GM19025 (cell line): ENCODE results near the gene ZER1.

Experiments
- ATAC-seq: cut with Tn5 transposase; IDR thresholded peaks from one replicate; pipeline ENCODE4 v1.9.1; 2021; ENCODE audit warnings: mild to moderate bottlenecking, low read depth, moderate library complexity; ENCODE audit not compliant: unreplicated experiment

ZER1 gene

DNA sequence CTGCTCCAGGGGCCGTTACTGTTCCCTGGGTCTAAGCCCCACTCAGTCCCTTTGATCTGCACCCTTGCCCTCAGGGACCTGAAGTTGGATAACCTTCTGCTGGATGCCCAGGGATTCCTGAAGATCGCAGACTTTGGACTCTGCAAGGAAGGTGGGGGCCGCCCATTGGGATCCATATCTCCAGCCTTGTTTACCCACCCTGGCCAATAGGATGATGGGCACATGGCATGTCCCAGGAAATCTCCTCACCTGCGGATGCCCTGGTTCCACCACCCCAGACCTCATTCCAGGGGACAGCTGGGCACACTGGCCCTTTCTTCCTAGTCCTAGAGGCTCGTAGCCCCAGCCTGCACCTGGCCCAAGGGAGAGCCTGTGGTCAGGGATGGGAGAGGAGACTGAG, 53.3 kb downstream of the ZER1 start:
- no peak for ATAC-seq

DNA sequence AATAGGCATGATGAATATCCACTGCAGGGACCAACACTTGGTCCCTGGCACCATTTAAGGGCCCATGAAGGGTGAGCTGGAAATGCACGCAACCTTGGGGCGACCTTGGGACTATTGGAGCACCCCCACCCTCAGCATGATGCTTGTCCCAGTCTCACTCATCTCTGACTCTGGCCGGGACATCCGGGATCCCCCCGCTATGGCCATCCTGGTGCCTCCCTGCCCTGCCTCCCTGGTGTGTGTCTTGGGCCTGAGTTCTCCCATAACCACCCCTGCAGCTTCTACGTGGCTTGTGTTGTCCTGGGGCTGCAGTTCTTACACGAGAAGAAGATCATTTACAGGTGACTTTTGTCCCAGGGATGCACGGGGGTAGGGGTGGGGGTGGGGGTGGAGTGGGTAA, 53.7 kb downstream of the ZER1 start:
- no peak for ATAC-seq

DNA sequence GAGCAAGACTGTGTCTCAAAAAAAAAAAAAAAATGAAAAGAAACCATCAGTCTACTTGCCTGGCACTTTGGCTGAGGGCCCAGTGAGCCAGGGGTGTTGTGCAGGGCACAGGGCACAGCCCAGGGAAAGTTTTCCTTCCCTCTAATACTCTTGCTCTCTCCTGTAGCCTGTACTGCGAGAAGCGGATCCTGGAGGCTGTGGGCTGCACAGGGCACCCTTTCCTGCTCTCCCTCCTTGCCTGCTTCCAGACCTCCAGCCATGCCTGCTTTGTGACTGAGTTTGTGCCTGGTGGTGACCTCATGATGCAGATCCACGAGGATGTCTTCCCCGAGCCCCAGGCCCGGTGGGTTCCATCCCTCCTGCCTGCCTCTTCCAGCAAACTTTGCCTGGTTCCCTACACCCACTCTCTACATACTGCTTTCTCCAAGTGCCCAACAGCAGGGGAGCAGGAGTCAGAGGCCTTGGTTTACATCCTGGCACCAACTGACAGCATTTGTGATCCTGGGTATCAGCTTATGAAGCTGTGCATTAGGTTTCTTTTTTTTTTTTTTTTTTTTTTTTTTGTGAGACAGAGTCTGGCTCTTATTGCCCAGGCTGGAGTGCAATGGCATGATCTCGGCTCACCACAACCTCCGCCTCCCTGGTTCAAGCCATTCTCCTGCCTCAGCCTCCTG, 55.0 kb downstream of the ZER1 start:
- no peak for ATAC-seq

DNA sequence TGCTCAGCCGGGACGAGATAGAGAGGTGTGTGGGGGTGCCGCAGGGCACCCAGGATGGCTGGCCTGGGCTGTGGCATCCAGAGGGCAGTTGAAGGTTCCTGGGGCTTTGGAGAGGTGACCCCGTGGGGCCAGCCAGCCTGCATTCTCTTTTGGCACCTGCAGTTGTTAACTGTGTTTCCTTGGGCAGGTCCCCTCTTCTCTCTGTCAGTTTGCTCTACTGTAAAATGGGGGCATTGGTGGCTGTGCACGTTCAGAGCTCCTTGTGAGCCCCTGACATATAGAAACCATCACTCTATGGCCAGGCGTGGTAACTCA, 56.3 kb downstream of the ZER1 start:
- no peak for ATAC-seq

DNA sequence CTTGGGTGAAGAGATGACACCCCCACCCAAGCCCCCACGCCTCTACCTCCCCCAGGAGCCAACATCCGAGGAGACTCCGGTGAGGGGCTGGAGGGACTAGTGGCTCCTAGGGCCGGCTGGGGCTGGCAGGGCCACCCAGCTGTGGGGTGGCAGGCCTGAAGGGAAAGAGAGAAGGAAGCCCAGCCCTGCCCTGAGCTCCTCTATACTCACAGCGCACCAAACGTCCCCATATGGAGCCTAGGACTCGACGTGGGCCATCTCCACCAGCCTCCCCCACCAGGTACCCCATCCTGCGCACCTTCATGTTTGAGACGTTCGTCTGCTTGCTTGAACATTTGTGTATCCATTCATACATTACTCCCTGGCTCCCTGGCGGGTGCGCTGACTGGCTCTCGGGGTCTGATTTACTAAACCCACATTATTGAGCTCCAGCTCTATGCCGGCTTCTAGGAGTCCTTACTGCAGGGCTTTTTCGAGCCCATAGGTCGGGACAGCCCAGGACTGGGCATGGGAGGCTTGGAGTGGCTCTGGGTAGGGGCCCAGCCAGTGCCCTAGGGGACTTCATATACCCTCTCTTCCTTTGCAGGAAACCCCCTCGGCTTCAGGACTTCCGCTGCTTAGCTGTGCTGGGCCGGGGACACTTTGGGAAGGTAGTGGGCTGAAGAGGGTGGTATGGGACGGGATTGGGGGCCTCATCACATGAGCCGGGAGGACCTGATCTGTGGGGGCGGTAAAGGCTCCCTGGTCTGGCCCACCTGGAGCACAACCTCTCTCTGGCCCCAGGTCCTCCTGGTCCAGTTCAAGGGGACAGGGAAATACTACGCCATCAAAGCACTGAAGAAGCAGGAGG, 56.9 kb downstream of the ZER1 start:
- ATAC-seq, result no peak

DNA sequence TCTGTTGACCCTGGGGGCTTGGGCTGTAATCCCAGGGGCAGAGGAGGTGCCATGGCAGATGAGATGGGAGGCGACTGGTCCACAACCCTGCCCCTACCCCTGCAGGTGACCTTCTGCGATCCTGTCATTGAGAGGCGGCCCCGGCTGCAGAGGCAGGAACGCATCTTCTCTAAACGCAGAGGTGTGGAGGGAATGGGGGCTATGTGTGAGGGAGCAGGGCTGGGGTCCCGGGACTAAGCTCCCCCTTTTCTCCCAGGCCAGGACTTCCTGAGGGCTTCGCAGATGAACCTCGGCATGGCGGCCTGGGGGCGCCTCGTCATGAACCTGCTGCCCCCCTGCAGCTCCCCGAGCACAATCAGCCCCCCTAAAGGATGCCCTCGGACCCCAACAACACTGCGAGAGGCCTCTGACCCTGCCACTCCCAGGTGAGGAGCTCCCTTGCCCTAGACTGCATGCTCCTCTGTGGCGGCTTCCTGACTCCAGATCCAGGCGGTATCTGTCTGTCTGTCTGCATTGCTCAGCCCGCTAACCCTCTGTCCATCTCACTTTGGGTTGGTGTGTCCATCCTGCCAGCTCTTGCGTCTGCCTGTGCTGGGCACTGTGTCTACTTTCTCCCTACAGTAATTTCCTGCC, 57.7 kb downstream of the ZER1 start:
- ATAC-seq, result no peak

DNA sequence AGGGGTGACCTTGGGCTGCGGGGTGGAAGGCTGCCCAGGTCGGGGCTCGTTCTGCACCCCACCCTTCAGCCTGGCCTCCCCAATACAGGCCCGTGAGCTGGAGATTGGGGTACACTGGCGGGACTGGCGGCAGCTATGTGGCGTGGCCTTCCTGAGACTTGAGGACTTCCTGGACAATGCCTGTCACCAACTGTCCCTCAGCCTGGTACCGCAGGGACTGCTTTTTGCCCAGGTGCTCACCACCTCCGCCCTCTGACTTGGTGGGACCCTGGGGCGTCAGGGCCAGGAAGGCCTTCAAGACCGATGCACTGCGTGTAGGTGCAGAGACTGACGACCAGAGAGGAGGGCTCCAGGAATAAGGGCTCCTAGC, 58.3 kb downstream of the ZER1 start:
- no peak for ATAC-seq

DNA sequence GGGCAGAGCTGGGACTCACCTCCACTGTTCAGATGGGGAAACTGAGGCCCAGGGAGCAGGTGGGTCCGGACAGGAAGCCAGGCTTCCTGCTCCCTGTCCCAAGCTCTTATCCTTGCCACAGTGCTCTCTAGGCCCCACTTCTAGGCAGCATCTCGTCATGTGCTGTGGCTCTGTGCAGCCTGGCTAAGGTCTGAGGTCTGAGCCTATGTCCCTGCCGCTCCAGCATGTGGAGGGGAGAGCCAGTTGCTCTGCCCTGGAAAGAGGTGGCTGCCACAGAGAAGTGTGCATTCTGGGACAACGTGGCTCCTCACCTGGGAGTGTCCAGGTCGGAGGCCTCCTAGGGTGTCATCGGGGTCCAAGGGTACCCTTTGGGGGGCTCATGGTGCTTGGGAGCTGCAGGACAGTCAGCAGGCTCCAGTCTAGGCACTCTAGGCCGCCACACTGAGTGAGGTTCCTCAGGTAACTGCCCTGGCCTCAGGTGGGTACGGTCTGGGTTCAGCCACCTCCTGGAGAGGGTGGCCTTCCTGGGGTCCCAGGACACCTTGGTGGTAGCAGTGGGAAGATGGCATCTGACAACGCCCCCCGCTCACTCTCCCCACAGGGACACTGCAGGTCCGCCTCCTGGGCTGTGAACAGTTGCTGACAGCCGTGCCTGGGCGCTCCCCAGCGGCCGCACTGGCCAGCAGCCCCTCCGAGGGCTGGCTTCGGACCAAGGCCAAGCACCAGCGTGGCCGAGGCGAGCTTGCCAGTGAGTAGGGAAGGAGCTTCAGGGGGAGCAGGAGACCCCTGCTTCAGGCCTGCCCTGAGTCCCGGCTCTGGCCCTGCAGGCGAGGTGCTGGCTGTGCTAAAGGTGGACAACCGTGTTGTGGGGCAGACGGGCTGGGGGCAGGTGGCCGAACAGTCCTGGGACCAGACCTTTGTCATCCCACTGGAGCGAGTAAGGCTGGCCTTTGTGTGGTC, 59.0 kb downstream of the ZER1 start:
- ATAC-seq, result no peak

DNA sequence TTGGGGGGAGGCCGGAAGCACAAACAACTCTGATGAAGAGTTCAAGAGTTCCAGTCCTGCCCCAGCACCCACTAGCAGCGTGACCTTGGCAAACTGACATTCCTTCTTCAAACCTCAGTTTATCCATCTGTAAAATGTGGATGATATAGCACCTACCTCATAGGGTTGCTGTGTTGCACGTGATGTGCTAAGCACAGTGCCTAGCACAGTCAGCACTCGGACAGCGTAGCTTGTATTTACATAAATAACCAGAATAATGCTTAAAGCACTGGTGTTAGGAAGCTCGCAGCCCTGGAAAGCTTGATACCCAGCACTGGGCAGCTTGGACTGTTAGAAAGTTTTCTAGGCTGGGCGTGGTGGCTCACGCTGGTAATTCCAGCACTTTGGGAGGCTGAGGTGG, 64.3 kb downstream of the ZER1 start:
- ATAC-seq, result no peak

DNA sequence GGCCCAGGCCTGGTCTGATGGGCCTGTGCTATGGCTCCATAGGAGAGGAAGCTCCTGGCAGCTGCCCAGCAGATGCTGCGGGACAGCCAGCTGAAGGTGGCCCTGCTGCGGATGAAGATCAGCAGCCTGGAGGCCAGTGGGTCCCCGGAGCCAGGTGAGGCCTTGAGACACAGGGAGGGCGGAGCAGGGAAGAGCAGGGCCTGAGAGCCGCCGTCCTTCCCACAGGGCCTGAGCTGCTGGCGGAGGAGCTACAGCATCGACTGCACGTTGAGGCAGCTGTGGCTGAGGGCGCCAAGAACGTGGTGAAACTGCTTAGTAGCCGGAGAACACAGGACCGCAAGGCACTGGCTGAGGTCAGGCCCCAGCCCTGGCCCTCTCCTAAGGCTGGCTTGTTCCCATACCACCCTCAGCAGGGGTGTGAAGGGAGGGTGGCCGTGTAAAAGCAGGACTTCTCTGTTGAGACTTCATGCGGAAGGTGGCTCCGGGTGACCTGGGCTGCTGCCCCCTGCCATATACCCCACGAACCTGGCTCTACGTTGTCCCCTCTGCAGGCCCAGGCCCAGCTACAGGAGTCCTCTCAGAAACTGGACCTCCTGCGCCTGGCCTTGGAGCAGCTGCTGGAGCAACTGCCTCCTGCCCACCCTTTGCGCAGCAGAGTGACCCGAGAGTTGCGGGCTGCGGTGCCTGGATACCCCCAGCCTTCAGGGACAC, 64.9 kb downstream of the ZER1 start:
- ATAC-seq, result no peak

DNA sequence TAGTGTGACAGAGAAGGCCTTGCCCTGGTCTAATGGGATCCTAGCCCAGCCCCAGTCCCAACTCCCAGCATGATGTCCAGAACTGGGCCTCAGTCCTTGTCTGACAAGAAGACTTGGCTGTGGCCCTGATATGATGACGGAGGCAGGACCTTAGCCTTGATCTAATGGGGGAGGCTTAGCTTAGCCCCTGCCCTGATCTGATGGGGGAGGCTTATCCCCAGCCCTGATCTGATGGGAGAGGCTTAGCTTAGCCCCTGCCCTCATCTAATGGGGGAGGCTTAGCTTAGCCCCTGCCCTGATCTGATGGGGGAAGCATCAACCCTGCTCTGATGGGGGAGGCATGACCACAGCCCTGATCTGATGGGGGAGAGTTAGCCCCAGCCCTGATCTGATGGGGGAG, 65.7 kb downstream of the ZER1 start:
- no peak for ATAC-seq

DNA sequence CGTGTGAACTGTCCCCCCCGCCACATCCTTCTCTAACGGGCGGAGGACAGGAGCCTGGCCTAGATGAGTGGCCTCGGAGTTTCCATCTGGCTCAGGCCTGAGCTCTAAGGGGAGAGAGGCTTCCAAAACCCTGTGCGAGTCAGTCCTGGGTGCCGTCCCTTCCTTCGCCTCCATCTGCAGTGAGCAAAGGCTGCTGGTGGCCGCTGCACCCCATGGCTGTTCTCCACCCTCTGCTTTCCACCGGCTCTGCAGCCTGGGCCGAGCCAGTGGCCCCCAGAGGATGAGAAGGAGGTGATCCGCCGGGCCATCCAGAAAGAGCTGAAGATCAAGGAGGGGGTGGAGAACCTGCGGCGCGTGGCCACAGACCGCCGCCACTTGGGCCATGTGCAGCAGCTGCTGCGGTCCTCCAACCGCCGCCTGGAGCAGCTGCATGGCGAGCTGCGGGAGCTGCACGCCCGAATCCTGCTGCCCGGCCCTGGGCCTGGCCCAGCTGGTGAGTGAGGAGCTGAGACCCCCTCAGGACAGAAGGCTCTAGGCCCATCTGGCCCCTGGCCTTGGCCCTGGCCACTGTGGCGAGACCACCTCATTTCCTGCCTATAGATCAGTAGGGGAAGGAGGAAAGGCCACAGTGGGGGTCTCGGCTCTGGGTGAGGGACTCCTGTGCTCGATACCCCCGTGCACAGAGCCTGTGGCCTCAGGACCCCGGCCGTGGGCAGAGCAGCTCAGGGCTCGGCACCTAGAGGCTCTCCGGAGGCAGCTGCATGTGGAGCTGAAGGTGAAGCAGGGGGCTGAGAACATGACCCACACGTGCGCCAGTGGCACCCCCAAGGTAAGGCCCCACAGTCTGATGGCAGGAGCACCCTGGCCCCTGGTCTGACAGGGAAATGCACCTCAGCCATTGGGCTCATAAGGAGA, 66.4 kb downstream of the ZER1 start:
- no peak for ATAC-seq

DNA sequence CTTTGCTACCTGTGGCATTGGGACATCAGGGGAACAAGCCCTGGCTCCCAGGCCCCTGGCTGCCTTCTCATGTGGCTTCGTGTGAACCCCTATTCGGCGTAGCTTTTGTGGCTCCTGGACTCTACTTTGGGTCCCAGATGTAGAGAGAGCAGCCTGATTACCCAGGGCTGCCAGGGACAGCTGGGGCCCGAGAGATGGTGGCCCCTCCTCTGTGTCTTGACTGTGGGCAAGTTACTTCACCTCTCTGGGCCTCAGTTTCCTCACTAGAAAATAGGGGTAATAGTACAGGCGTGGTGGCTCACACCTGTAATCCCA, 67.4 kb downstream of the ZER1 start:
- no peak for ATAC-seq

DNA sequence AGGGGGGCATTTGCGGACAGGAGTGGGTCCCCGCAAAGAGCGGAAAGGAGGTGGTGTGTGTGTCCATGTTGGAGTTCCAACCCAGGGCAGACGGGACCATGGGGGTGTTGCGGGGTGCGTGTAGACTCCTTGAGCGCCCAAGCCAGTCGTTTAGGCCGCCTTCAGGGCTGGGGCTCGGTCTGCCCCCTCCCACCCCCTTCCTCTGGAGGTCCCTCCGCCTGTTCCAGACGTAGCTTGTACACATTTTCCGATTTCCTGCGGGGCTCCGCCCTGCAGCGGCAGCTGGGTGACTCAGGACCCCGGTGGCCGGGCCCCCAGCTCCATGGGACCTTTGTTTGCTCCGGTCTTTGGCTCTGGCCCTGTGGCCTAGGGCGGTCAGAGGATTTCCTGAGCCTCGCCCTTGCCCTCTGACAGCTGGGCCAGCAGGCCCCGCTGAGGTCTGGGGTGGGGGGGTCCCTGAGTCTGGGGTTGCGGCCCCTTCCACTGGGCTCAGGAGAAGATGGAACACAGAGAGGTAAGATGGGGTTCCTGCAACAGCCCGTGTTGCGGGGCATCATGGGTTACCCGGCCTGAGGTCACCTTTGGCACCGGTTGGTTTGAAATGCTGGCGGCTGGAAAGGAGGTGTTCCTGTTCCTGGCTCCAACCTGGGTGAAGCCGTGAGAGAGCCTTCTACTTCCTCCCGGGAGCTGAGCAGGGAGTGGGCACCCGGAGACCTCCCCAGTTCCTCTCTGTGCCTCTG, 67.9 kb downstream of the ZER1 start:
- ATAC-seq, result no peak

DNA sequence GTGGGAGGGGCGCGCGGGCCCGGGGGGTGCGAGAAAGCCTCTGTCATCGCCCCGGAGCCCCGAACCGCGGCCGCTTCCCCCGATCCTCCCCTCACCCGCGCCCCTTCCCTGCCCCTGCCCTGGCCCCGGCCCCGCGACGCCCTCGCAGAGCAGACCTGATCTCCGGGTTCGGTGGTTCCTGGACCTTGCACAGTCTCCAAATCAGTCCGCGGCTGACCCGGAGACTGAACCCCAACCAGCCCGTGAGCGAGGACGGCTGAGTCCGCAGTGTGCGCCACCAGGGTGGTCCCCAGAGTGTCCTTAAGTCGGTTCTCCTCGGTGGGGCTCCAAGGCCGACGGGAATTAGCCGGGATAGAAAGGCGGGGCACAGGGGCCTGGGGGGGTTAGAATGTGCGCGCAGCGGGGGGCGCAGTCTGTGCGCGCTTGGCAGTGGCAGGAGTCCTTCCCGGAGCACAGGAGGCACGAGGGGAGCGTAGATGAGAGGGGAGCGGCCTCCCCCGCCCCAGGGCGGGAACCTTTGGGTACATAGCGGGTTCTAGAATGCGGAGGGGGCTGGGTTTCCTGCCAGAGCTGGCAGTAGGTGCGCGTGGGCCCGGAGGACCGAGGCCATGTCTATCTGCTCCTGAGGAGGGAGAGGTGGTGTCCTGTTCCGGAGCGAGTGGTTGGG, 68.6 kb downstream of the ZER1 start:
- ATAC-seq, result no peak

DNA sequence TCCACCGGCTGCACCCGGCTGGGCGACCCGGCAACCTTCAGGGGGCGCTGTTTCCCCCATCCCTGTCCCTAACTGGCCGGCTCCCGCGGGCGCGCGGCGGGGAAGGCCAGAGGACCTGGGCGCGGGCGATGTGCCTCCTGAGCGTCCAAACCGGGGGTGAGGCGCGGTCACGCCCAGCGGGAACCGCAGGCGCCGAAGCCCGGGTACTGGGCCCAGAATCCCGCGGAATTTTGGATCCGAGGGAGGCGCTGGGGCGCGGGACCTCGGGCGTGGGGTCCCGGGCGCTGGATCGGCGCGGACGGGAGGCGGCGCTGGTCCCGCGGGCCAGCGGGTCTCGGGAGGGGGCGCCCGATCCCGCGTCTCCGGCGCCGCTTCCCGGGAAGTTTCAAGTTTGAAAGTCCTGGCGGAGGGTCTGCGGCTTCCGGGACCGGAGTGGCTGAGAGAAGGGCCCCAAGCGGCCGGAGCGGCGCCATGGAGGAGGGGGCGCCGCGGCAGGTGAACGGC, 69.2 kb downstream of the ZER1 start, which contains the start of gene PKN3:
Gene PKN3, plus strand, starts transcription at position 59 of the 504 bp plus-strand sequence. Its CDS starts 413 bp downstream, at position 472.
- peak; percentile 60 for ATAC-seq

DNA sequence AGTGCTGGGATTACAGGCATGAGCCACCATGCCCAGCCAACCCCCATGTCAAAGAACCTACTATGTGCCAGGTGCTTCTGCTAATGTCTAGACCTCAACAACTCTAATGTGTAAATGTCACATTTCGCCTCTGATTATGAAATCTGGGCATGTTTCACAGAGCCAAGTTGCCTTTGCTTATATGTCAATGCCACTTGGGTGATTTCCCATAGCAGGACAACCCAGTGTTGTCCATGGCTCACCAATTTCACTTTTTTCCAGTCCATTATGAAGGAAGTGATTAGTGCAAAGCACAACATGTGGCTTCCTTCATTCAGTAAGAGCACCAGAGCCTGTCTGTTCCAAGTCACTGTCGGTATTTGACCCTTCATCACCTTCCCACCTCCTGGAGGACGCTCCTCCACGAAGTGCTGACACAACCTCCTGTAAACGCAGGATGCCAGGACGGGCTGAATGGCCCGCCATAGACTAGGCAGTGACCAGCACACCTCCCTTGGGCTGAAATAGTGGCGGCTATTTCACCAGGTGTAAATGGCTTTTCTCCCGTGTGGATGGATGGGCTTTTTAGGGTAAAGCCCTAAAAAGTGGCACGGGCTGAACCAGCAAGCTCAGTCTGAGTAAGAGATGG, 70.4 kb downstream of the ZER1 start:
- no peak for ATAC-seq
